Measurements from ENCODE around the gene C3orf20.
"Not testable (repeated sequence)": the region's sequence is repeated elsewhere in the genome, so short reads cannot be mapped to it uniquely, and the experiment has no call there.

The C3orf20 gene

DNA sequence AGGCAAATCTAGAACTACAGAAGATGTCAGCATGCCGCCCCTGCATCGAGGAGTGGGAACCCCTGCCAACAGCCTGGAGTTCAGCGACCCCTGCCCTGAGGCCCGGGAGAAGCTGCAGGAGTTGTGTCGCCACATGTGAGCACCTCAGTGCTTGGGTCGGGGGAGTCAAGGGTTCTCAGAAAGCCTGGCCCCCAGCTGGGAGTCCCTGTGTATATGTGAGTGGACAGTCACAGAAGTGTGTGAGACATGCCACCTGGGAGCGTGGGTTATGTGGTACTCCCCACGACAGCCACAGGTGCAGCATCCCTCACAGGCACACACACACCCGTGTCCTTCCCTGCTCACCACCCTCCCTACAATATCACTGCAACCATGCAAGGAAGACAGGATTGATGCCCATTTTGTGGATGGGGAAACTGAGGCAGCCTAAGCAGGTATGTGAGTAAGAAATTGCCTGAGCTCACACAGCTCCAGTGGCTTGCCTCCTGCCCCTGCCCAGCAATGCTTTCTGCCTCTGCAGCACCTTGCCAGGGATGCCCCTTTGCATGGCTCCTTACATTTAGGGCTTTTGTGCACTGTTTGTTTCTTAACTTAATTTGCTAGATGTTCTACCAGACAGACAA lies 28.3 kb downstream of the C3orf20 start:
- no peak for DNase-seq

- DNase-seq = no peak
Measured at GRCh38 chr3:14703791-14704190, 28.9 kb downstream of the C3orf20 start.

DNA sequence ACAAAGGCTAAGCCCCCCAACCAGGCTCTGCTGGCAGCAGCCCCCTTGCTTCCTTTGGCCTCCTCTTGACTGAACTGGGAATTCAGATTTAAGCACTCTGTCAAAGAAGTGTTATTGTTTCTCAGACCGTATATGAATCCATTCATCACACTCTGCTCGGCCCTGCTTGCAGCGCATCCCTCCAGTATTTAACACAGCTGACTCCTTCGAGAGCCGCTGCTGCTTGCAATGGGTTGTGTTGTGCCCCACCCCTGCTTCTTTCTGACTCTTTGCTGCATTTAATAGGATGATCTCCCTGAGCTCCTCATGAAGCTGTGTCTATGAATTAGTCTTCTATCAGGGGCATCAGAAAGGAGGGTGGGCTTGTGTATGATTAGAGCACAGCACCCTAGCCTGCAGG lies 31.2 kb downstream of the C3orf20 start:
- DNase-seq = no peak

- DNase-seq = no peak
Measured at GRCh38 chr3:14716591-14716990, 41.6 kb downstream of the C3orf20 start.

GRCh38 chr3:14717307-14717706 lies 42.4 kb downstream of the C3orf20 start:
- DNase-seq = peak in 1 of 2 experiments; percentile 2

DNA sequence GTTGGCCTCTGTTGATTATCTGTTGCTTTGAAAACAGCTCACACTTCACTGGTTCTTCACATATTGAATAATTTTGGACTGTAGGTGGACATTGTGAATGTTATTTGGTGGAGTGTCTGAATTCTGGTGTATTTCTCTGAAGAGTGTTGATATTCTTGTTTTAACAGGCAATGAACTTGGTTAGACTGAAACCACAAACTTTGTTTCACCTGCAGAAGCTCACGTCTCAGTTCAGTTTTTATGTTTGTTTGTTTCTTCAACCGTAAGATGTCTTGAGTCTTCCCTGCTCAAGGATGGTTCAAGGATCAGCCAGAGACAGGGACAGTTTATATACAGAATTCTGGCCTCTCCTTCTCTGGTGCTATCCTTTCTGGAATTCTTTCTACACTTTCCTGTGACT lies 43.6 kb downstream of the C3orf20 start:
- no peak for DNase-seq

GRCh38 chr3:14719006-14719405 lies 44.1 kb downstream of the C3orf20 start:
- DNase-seq = no peak

- DNase-seq = no peak
Measured at GRCh38 chr3:14721126-14721864, 46.4 kb downstream of the C3orf20 start.

- no peak for DNase-seq
Measured at GRCh38 chr3:14725013-14725412, 50.1 kb downstream of the C3orf20 start.

- no peak for DNase-seq
Measured at GRCh38 chr3:14725564-14726440, 50.9 kb downstream of the C3orf20 start.

DNA sequence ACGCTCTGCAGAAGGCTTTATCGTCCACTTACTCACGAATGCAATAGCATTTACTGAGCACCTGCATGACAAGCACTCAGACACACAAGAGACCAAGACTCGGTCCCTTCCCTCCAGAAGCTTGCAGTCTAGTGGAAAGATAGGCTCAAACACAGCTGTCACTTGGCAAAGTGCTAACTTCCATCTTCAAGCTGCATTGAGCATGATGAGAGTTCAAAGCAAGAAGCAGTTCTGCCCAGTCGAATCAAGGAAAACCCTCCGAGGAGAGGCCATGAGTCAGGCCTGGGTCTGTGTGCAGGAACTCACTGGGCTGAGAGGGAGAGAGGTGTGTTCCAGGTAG lies 51.5 kb downstream of the C3orf20 start:
- no peak for DNase-seq

DNA sequence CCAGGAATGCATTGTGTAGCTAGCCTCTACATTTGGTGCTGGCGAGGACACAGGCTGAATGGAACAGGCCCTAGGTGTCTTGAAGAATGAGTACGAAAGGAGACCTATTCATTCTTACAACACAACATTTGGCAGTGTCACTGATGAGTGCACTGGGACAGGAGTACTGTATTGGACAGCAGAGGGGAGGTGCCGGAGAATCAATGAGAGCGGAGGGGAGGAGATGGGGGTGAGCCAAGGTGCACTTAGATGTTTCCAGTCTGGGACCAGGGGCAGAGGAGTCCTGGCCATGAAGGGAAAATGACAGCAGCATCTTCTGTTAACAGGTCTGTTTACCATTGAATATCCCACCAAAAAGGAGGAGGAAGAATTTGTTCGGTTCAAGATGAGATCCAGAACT lies 53.2 kb downstream of the C3orf20 start:
- DNase-seq = no peak

GRCh38 chr3:14730703-14731382 lies 55.9 kb downstream of the C3orf20 start:
- DNase-seq = peak; percentile 78 to 85

DNA sequence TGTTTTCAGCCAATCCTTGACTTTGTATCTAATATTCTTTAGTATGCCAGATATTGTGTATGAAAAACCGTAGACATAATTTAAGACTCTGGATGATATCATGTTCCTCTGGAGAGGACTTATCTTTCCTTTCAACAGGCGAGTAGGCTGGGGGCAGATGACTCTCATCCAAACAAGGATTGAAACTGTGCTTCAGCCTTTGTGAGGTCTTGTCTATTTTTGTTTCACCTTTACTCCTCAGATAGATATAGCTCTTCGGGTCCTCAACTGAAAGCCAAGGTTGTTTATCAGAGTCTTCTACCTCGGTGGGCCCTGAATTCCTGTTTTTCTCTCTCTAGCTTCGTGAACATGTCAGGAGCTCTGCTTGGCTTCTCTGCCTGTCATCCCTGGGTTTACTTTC lies 66.0 kb downstream of the C3orf20 start:
- no peak for DNase-seq

DNA sequence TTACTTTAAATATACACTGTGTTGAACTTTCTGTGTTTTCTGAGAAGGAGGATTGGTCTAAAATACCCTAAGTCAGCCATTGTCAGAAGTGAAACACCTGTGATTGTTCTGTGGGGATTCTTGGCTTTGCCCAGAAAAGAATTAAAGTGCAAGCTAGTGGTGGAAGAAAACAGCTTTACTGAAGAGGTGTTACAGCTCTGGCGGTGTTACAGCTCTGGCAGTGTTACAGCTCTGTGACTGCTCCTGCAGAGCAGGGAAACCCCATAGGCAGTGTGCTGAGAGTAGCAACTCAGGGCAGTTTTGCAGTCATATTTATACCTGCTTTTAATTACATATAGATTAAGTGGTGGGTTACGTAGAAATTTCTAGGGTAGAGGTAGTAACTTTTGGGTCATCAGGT lies 66.6 kb downstream of the C3orf20 start:
- no peak for DNase-seq

- DNase-seq = no peak
Measured at GRCh38 chr3:14744556-14744955, 69.6 kb downstream of the C3orf20 start.

DNA sequence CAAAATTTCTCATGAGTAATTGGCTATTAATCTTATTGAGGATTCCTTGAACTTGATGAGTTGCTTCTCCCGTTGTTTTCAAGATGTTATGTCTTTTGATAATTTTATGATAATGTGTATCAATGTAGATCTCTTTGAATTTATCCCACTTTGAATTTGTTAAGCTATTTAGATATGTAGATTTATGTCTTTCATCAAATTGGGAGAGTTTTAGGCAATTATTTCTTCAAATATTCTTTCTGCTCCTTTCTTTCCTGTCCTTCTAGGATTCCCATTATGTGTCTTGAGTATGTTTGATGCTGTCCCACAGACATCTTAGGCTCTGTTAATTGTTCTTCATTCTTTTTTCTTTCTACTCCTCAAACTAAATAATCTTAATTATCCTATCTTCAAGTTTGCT lies 75.7 kb downstream of the C3orf20 start:
- DNase-seq = no peak

- not testable (repeated sequence) for DNase-seq
Measured at GRCh38 chr3:14752979-14753378, 78.0 kb downstream of the C3orf20 start.

- no peak for DNase-seq
Measured at GRCh38 chr3:14757153-14757700, 82.3 kb downstream of the C3orf20 start.

GRCh38 chr3:14758297-14758696 lies 83.4 kb downstream of the C3orf20 start:
- no peak for DNase-seq

GRCh38 chr3:14758959-14759358 lies 84.0 kb downstream of the C3orf20 start:
- no peak for DNase-seq

DNA sequence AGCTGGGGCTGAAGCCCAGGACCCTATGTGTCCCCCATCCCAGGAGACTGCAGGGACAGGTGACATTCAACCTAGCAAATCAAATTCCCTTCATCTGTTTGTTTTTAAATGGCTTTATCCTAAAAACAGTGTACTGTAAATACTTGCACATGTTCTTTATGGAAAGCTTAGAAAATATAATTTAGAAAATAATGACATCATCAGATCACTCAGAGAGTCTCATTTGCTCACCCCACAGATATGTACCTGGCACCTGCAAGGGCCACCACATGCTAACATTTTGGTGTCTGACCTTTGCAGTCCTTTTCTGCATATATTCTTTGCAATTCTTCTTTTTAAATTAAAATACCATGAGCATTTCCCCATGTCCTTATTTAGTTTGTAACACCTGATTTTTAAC lies 85.2 kb downstream of the C3orf20 start:
- DNase-seq = no peak

DNA sequence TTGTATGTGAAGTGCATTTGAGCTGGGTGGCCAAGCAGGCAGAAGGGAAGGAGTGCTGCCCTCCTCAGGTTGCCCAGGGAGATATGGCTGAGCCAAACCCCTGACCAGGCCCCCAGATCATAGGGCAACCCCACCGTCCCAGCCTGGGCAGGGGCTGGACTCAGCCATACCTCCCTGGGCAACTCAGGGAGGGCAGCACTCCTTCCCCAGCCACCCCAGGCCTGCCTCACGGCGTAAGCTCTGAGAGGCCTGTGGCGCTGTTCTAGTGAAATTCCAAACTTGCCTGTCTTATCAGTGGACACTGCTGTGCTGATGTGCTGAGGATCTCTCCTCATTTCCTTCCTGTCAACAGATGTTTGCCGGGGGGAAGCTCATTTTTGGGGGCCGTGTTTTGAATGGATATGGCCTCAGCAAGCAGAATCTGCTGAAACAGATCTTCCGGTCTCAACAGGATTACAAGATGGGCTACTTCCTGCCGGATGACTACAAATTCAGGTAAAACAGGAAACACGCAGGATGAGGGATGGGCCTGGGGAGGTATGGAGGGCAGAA lies 86.3 kb downstream of the C3orf20 start:
- DNase-seq = no peak

Measured in NCI-H526 (cell line).